ENCODE measurements around the gene HNRNPA3. TPM values are rescaled to one million over a fixed set of nuclear protein-coding genes. Genes with fewer than 3 reads are reported as not detected.
"Not testable (repeated sequence)": the region's sequence is repeated elsewhere in the genome, so short reads cannot be mapped to it uniquely, and the experiment has no call there.

The HNRNPA3 gene
- total RNA-seq, 1 donor from 2014 or later = 304 TPM

- TF ChIP-seq, protein P1, sequence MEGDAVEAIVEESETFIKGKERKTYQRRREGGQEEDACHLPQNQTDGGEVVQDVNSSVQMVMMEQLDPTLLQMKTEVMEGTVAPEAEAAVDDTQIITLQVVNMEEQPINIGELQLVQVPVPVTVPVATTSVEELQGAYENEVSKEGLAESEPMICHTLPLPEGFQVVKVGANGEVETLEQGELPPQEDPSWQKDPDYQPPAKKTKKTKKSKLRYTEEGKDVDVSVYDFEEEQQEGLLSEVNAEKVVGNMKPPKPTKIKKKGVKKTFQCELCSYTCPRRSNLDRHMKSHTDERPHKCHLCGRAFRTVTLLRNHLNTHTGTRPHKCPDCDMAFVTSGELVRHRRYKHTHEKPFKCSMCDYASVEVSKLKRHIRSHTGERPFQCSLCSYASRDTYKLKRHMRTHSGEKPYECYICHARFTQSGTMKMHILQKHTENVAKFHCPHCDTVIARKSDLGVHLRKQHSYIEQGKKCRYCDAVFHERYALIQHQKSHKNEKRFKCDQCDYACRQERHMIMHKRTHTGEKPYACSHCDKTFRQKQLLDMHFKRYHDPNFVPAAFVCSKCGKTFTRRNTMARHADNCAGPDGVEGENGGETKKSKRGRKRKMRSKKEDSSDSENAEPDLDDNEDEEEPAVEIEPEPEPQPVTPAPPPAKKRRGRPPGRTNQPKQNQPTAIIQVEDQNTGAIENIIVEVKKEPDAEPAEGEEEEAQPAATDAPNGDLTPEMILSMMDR (conservative IDR thresholded peaks at IDR 0.05) = no peak
- Mint-ChIP-seq H3K4me3 (no peak overlapping the region), H3K27me3 (no peaks in the 10 kb centered on the region), H3K9me3 (no peaks in the 10 kb centered on the region), H3K27ac (no peak overlapping the region), H3K36me3 (no peaks in the 10 kb centered on the region), H3K4me1 (ENCODE audit: unreplicated experiment) (no peaks in the 10 kb centered on the region)
- DNase-seq (ENCODE audit: extremely low spot score, unreplicated experiment) = no peak
Measured at GRCh38 chr2:177195194-177195593, 17.4 kb upstream of the HNRNPA3 start.

DNA sequence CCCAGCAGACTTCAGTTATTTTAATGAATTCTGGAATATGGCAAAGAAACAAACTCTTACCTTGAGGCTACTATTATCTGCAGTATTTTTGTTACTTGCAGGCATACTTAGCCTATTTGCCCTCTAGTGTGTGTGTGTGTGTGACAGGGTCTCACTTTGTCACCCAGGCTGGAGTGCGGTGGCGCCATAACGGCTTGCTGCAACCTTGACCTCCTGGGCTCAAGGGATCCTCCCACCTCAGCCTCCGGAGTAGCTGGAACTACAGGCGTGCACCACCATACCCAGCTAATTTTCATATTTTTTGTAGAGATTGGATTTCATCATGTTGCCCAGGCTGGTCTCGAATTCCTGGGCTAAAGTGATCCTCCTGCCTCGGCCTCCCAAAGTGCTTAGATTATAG is 12.2 kb upstream of the HNRNPA3 start:
- DNase-seq (ENCODE audit: extremely low spot score, unreplicated experiment); H3K9me3 Mint-ChIP-seq; H3K36me3 Mint-ChIP-seq; H3K27ac Mint-ChIP-seq; H3K27me3 Mint-ChIP-seq; H3K4me3 Mint-ChIP-seq: not testable (repeated sequence)
- H3K4me1 Mint-ChIP-seq (ENCODE audit: unreplicated experiment) = peaks cover 14% of the 10 kb centered on the region

DNA sequence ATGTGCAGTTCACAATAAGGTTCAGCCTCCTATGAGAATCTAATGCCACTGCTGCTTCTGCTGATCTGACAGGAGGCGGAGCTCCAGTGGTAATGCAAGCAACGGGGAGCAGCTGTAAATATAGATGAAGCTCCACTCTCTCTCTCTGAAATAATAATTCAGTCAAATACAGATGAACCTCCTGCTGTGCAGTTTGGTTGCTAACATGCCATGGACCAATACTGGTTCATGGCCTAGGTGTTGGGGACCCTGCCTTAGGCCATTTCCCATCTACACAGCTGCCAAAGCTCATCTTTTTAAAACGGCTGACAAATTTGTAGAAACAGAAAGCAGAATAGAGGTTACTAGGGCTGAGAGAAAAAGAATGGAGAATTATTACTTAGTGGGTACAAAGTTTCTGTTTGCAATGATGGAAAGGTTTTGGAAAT is 10.7 kb upstream of the HNRNPA3 start:
- Mint-ChIP-seq H3K27me3 (no peaks in the 10 kb centered on the region), H3K9me3 (no peaks in the 10 kb centered on the region)

DNA sequence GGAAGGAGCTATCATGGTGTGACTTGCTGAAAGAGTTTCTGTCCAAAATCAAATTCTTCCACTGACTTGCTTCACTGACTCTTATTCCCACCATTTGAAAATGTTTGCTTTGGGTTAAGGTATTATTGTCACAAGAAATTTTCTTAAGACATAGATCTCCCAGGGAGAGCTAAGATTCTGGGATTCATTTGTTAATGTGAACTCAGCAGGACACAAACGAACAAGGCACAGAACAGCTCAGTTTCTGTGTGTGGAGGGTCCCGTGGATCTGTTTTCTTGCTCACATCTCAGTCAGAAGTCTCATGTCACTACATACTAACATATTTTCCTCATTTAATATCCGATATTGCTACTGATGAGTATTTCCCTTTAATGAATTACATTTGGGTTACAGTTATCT is 8.2 kb upstream of the HNRNPA3 start:
- no peak for DNase-seq (ENCODE audit: extremely low spot score, unreplicated experiment)
- no peak overlapping the region for H3K27ac Mint-ChIP-seq
- no peaks in the 10 kb centered on the region for H3K27me3 Mint-ChIP-seq
- H3K4me3 Mint-ChIP-seq = no peak overlapping the region
- no peaks in the 10 kb centered on the region for H3K36me3 Mint-ChIP-seq
- no peaks in the 10 kb centered on the region for H3K9me3 Mint-ChIP-seq
- peaks cover 20% of the 10 kb centered on the region for H3K4me1 Mint-ChIP-seq (ENCODE audit: unreplicated experiment)
- TF ChIP-seq, protein P1 (conservative IDR thresholded peaks at IDR 0.05) = no peak

More for the DNA sequence above, 10.7 kb upstream of the HNRNPA3 start:
- TF ChIP-seq, protein P1 (conservative IDR thresholded peaks at IDR 0.05) = no peak
- no peak overlapping the region for H3K4me3 Mint-ChIP-seq
- H3K36me3 Mint-ChIP-seq = no peaks in the 10 kb centered on the region
- DNase-seq (ENCODE audit: extremely low spot score, unreplicated experiment) = no peak
- no peak overlapping the region for H3K27ac Mint-ChIP-seq
- H3K4me1 Mint-ChIP-seq (ENCODE audit: unreplicated experiment) = peaks cover 20% of the 10 kb centered on the region

- Mint-ChIP-seq H3K36me3 (no peaks in the 10 kb centered on the region), H3K27ac (no peak overlapping the region), H3K9me3 (no peaks in the 10 kb centered on the region), H3K4me1 (ENCODE audit: unreplicated experiment) (peaks cover 27% of the 10 kb centered on the region), H3K4me3 (no peak overlapping the region), H3K27me3 (peaks cover under 1% of the 10 kb centered on the region)
- DNase-seq (ENCODE audit: extremely low spot score, unreplicated experiment) = no peak
- TF ChIP-seq, protein P1 (conservative IDR thresholded peaks at IDR 0.05) = no peak
Measured at GRCh38 chr2:177207101-177207500, 5.5 kb upstream of the HNRNPA3 start.

GRCh38 chr2:177211169-177211568 is 1.4 kb upstream of the HNRNPA3 start:
- peaks cover 5% of the 10 kb centered on the region for H3K27me3 Mint-ChIP-seq
- H3K9me3 Mint-ChIP-seq = no peaks in the 10 kb centered on the region
- TF ChIP-seq, protein P1 (conservative IDR thresholded peaks at IDR 0.05) = no peak
- peaks cover 15% of the 10 kb centered on the region for H3K36me3 Mint-ChIP-seq
- peak overlapping the region; percentile 100 for H3K27ac Mint-ChIP-seq
- peak overlapping the region; percentile 98 for H3K4me3 Mint-ChIP-seq
- H3K4me1 Mint-ChIP-seq (ENCODE audit: unreplicated experiment) = peaks cover 22% of the 10 kb centered on the region
- DNase-seq (ENCODE audit: extremely low spot score, unreplicated experiment) = no peak
